Erythroblast (primary cell): ENCODE results near the gene TMC7.

Experiments used
- GATA1 ChIP-seq: IDR thresholded peaks from 2 replicates; pipeline ENCODE4 v1.6.1; 2011; ENCODE audit warnings: low read depth, mild to moderate bottlenecking, control low read depth, low read length, moderate library complexity
- POLR2A ChIP-seq: IDR thresholded peaks from 2 replicates; pipeline ENCODE4 v1.6.1; 2011; ENCODE audit warnings: mild to moderate bottlenecking, low read length

- no peak for TF ChIP-seq POLR2A
- TF ChIP-seq GATA1, result no peak
Measured at GRCh38 chr16:19029980-19030379, 46.2 kb downstream of the TMC7 start.
